ENCODE data around the gene FAM78B.

- TF ChIP-seq EP300 (IDR thresholded peaks at IDR 0.05; ENCODE audit: borderline replicate concordance), result no peak
- TF ChIP-seq TCF12 (IDR thresholded peaks at IDR 0.05; ENCODE audit: low read depth), result no peak
- TF ChIP-seq, protein P1, sequence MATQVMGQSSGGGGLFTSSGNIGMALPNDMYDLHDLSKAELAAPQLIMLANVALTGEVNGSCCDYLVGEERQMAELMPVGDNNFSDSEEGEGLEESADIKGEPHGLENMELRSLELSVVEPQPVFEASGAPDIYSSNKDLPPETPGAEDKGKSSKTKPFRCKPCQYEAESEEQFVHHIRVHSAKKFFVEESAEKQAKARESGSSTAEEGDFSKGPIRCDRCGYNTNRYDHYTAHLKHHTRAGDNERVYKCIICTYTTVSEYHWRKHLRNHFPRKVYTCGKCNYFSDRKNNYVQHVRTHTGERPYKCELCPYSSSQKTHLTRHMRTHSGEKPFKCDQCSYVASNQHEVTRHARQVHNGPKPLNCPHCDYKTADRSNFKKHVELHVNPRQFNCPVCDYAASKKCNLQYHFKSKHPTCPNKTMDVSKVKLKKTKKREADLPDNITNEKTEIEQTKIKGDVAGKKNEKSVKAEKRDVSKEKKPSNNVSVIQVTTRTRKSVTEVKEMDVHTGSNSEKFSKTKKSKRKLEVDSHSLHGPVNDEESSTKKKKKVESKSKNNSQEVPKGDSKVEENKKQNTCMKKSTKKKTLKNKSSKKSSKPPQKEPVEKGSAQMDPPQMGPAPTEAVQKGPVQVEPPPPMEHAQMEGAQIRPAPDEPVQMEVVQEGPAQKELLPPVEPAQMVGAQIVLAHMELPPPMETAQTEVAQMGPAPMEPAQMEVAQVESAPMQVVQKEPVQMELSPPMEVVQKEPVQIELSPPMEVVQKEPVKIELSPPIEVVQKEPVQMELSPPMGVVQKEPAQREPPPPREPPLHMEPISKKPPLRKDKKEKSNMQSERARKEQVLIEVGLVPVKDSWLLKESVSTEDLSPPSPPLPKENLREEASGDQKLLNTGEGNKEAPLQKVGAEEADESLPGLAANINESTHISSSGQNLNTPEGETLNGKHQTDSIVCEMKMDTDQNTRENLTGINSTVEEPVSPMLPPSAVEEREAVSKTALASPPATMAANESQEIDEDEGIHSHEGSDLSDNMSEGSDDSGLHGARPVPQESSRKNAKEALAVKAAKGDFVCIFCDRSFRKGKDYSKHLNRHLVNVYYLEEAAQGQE (IDR thresholded peaks at IDR 0.05; ENCODE audit: low read depth), result no peak
- TF ChIP-seq ZBTB7A (IDR thresholded peaks at IDR 0.05; ENCODE audit: low read depth), result no peak
- TF ChIP-seq, protein P2, sequence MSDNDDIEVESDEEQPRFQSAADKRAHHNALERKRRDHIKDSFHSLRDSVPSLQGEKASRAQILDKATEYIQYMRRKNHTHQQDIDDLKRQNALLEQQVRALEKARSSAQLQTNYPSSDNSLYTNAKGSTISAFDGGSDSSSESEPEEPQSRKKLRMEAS (IDR thresholded peaks at IDR 0.05), result no peak
- no peak for TF ChIP-seq YY1 (IDR thresholded peaks at IDR 0.05; ENCODE audit: low read depth)
- no peak for TF ChIP-seq TAF1 (IDR thresholded peaks at IDR 0.05; ENCODE audit: low read depth)
- TF ChIP-seq CREB1 (IDR thresholded peaks at IDR 0.05; ENCODE audit: low read depth), result no peak
- TF ChIP-seq TEAD4 (IDR thresholded peaks at IDR 0.05), result no peak
- TF ChIP-seq CEBPB (IDR thresholded peaks at IDR 0.05), result no peak
- TF ChIP-seq RAD21 (IDR thresholded peaks at IDR 0.05; ENCODE audit: low read depth), result no peak
- TF ChIP-seq, protein P3, sequence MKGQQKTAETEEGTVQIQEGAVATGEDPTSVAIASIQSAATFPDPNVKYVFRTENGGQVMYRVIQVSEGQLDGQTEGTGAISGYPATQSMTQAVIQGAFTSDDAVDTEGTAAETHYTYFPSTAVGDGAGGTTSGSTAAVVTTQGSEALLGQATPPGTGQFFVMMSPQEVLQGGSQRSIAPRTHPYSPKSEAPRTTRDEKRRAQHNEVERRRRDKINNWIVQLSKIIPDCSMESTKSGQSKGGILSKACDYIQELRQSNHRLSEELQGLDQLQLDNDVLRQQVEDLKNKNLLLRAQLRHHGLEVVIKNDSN (IDR thresholded peaks at IDR 0.05), result no peak
Measured at GRCh38 chr1:166089804-166090203, 77.0 kb downstream of the FAM78B start.

Measured in Ishikawa (cell line).